ENCODE measurements around the gene SLC39A5. TPM values are rescaled to one million over a fixed set of nuclear protein-coding genes. Genes with fewer than 3 reads are reported as not detected.
A peak's percentile ranks its signal among the peaks of the same experiment; 100 is the strongest.

The SLC39A5 gene
- total and polyA plus RNA-seq, 2 of the 13 experiments (the other 11 are each of a cell fraction or from before 2014, with no cell fraction given): 59.7 to 101 TPM

GRCh38 chr12:56221757-56222530, 7.9 kb upstream of the SLC39A5 start, which contains the start of gene RNF41 (continued):
- TF ChIP-seq ZNF775 (CRISPR knock-in tag; IDR thresholded peaks at IDR 0.05; ENCODE audit: borderline replicate concordance) (0 out of 2 replicates have a peak, but pooled peaks have one; percentile 33), POLR2G (IDR thresholded peaks at IDR 0.05; ENCODE audit: low read depth, low read length) (peak; percentile 84), ZNF138 (CRISPR knock-in tag; IDR thresholded peaks at IDR 0.05; ENCODE audit: low read depth) (peak; percentile 35; the same call in 1 of the 2 replicates), ZSCAN29 (CRISPR knock-in tag; conservative IDR thresholded peaks at IDR 0.05) (peak; percentile 99), ZFP82 (CRISPR knock-in tag; IDR thresholded peaks at IDR 0.05; ENCODE audit: borderline replicate concordance) (no peak), PAWR (CRISPR knock-in tag; IDR thresholded peaks at IDR 0.05; ENCODE audit: borderline replicate concordance) (no peak), UBTF (CRISPR knock-in tag; IDR thresholded peaks at IDR 0.05) (peak; percentile 71), ZBTB39 (CRISPR knock-in tag; IDR thresholded peaks at IDR 0.05) (no peak), ZNF44 (CRISPR knock-in tag; IDR thresholded peaks at IDR 0.05) (peak; percentile 92), ZNF431 (CRISPR knock-in tag; IDR thresholded peaks at IDR 0.05; ENCODE audit: borderline replicate concordance, low read depth) (no peak), CTCF (CRISPR knock-in tag; IDR thresholded peaks at IDR 0.05) (peak; percentile 29), SMAD3 (CRISPR knock-in tag; IDR thresholded peaks at IDR 0.05) (no peak), CEBPG (CRISPR knock-in tag; IDR thresholded peaks at IDR 0.05) (peak; percentile 53), ATF7 (IDR thresholded peaks at IDR 0.05) (no peak), ATF7 (CRISPR knock-in tag; IDR thresholded peaks at IDR 0.05) (peak; percentile 82), TFDP2 (CRISPR knock-in tag; IDR thresholded peaks at IDR 0.05) (peak; percentile 50), DMTF1 (CRISPR knock-in tag; IDR thresholded peaks at IDR 0.05) (peak; percentile 48; the same call in 1 of the 2 replicates), ZNF282 (IDR thresholded peaks at IDR 0.05; ENCODE audit: partially characterized antibody) (no peak), PCBP1 (IDR thresholded peaks at IDR 0.05; ENCODE audit: borderline replicate concordance, low read depth, low read length) (0 out of 2 replicates have a peak, but pooled peaks have one; percentile 87)

Measured in HepG2 (cell line).